Measurements from ENCODE around the gene NFATC1.

Gene NFATC1

GRCh38 chr18:79447703-79448367 lies 52.1 kb downstream of the NFATC1 start:
- H3K27ac ChIP-seq (ENCODE audit: insufficient read depth in 1 of 2, low read depth in 1 of 2, low read length in 2 of 2, poor library complexity in 1 of 2, severe bottlenecking in 2 of 2): no peak overlapping the region
- no peaks in the 10 kb centered on the region for H3K27me3 ChIP-seq (replicated peaks in 2 of 5; ENCODE audit: control insufficient read depth in 4 of 5, insufficient read depth in 5 of 5, low read length in 4 of 5)
- H3K4me3 ChIP-seq (ENCODE audit: control insufficient read depth in 1 of 7, extremely low read depth in 1 of 7, insufficient read depth in 4 of 7, low read depth in 2 of 7, low read length in 6 of 7): no peak overlapping the region
- POLR2A ChIA-PET: no interaction called here
- 94% methylated on average over 29 of the region's 29 CpGs for WGBS (ENCODE audit: insufficient coverage)
- no peak for DNase-seq
- H3K36me3 ChIP-seq (ENCODE audit: control insufficient read depth in 4 of 4, insufficient read depth in 4 of 4, low read length in 3 of 4): peaks cover 5 to 65% (median 29%) of the 10 kb centered on the region in 4 experiments
- H3K9me3 ChIP-seq (ENCODE audit: control extremely low read depth in 1 of 5, control insufficient read depth in 4 of 5, insufficient read depth in 2 of 5, low read depth in 1 of 5, low read length in 4 of 5): no peaks in the 10 kb centered on the region
- H3K4me1 ChIP-seq (ENCODE audit: control extremely low read depth in 1 of 4, control insufficient read depth in 4 of 4, insufficient read depth in 4 of 4, low read length in 3 of 4): no peaks in the 10 kb centered on the region
- CTCF ChIA-PET: no interaction called here

GRCh38 chr18:79448621-79449020 lies 52.9 kb downstream of the NFATC1 start:
- CTCF ChIA-PET: no interaction called here

GRCh38 chr18:79449551-79450288 lies 54.0 kb downstream of the NFATC1 start:
- WGBS (ENCODE audit: insufficient coverage): 98% methylated on average over 25 of the region's 35 CpGs
- H3K4me3 ChIP-seq (ENCODE audit: control insufficient read depth in 1 of 7, extremely low read depth in 1 of 7, insufficient read depth in 4 of 7, low read depth in 2 of 7, low read length in 6 of 7): no peak overlapping the region
- no peak for DNase-seq
- no peak overlapping the region for H3K27ac ChIP-seq (ENCODE audit: insufficient read depth in 1 of 2, low read depth in 1 of 2, low read length in 2 of 2, poor library complexity in 1 of 2, severe bottlenecking in 2 of 2)
- ChIA-PET POLR2A (interaction anchor here (0.9 kb wide), 1 partner anchor 57 kb away, joined by 3 read pairs; no protein-coding TSS in a partner anchor), CTCF (interaction anchor here (0.6 to 2.2 kb wide), 6 partner anchors 13 to 79 kb away, joined by 3 to 6 read pairs (median 3); no protein-coding TSS in a partner anchor)
- H3K4me1 ChIP-seq (ENCODE audit: control extremely low read depth in 1 of 4, control insufficient read depth in 4 of 4, insufficient read depth in 4 of 4, low read length in 3 of 4): no peaks in the 10 kb centered on the region
- peaks cover 12 to 73% (median 42%) of the 10 kb centered on the region in 4 experiments for H3K36me3 ChIP-seq (ENCODE audit: control insufficient read depth in 4 of 4, insufficient read depth in 4 of 4, low read length in 3 of 4)
- H3K9me3 ChIP-seq (ENCODE audit: control extremely low read depth in 1 of 5, control insufficient read depth in 4 of 5, insufficient read depth in 2 of 5, low read depth in 1 of 5, low read length in 4 of 5): no peaks in the 10 kb centered on the region
- no peaks in the 10 kb centered on the region for H3K27me3 ChIP-seq (replicated peaks in 2 of 5; ENCODE audit: control insufficient read depth in 4 of 5, insufficient read depth in 5 of 5, low read length in 4 of 5)

More at GRCh38 chr18:79448621-79449020, 52.9 kb downstream of the NFATC1 start:
- Histone ChIP-seq H3K4me3 (ENCODE audit: control insufficient read depth in 1 of 7, extremely low read depth in 1 of 7, insufficient read depth in 4 of 7, low read depth in 2 of 7, low read length in 6 of 7) (no peak overlapping the region), H3K36me3 (ENCODE audit: control insufficient read depth in 4 of 4, insufficient read depth in 4 of 4, low read length in 3 of 4) (peaks cover 7 to 67% (median 33%) of the 10 kb centered on the region in 4 experiments), H3K9me3 (ENCODE audit: control extremely low read depth in 1 of 5, control insufficient read depth in 4 of 5, insufficient read depth in 2 of 5, low read depth in 1 of 5, low read length in 4 of 5) (no peaks in the 10 kb centered on the region), H3K4me1 (ENCODE audit: control extremely low read depth in 1 of 4, control insufficient read depth in 4 of 4, insufficient read depth in 4 of 4, low read length in 3 of 4) (no peaks in the 10 kb centered on the region), H3K27me3 (replicated peaks in 2 of 5; ENCODE audit: control insufficient read depth in 4 of 5, insufficient read depth in 5 of 5, low read length in 4 of 5) (no peaks in the 10 kb centered on the region), H3K27ac (ENCODE audit: insufficient read depth in 1 of 2, low read depth in 1 of 2, low read length in 2 of 2, poor library complexity in 1 of 2, severe bottlenecking in 2 of 2) (no peak overlapping the region)
- no peak for DNase-seq
- POLR2A ChIA-PET: no interaction called here
- 97% methylated on average over 21 of the region's 25 CpGs for WGBS (ENCODE audit: insufficient coverage)

- no peak overlapping the region for H3K4me3 ChIP-seq (ENCODE audit: control insufficient read depth in 1 of 7, extremely low read depth in 1 of 7, insufficient read depth in 4 of 7, low read depth in 2 of 7, low read length in 6 of 7)
- DNase-seq: no peak
- ChIA-PET POLR2A (interaction anchor here (0.6 to 0.9 kb wide), 2 partner anchors 24 to 56 kb away, joined by 3 to 4 read pairs; no protein-coding TSS in a partner anchor), CTCF (interaction anchor here (0.6 to 2.2 kb wide), 6 partner anchors 14 to 192 kb away, joined by 3 to 6 read pairs (median 3); no protein-coding TSS in a partner anchor)
- peaks cover 12 to 80% (median 44%) of the 10 kb centered on the region in 4 experiments for H3K36me3 ChIP-seq (ENCODE audit: control insufficient read depth in 4 of 4, insufficient read depth in 4 of 4, low read length in 3 of 4)
- no peaks in the 10 kb centered on the region for H3K4me1 ChIP-seq (ENCODE audit: control extremely low read depth in 1 of 4, control insufficient read depth in 4 of 4, insufficient read depth in 4 of 4, low read length in 3 of 4)
- H3K9me3 ChIP-seq (ENCODE audit: control extremely low read depth in 1 of 5, control insufficient read depth in 4 of 5, insufficient read depth in 2 of 5, low read depth in 1 of 5, low read length in 4 of 5): no peaks in the 10 kb centered on the region
- WGBS (ENCODE audit: insufficient coverage): 92% methylated on average over 22 of the region's 28 CpGs
- no peak overlapping the region for H3K27ac ChIP-seq (ENCODE audit: insufficient read depth in 1 of 2, low read depth in 1 of 2, low read length in 2 of 2, poor library complexity in 1 of 2, severe bottlenecking in 2 of 2)
- H3K27me3 ChIP-seq (replicated peaks in 2 of 5; ENCODE audit: control insufficient read depth in 4 of 5, insufficient read depth in 5 of 5, low read length in 4 of 5): no peaks in the 10 kb centered on the region
Observed at GRCh38 chr18:79450289-79451080, 54.8 kb downstream of the NFATC1 start.

- Histone ChIP-seq H3K9me3 (ENCODE audit: control extremely low read depth in 1 of 5, control insufficient read depth in 4 of 5, insufficient read depth in 2 of 5, low read depth in 1 of 5, low read length in 4 of 5) (no peaks in the 10 kb centered on the region), H3K27me3 (replicated peaks in 2 of 5; ENCODE audit: control insufficient read depth in 4 of 5, insufficient read depth in 5 of 5, low read length in 4 of 5) (no peaks in the 10 kb centered on the region), H3K4me3 (ENCODE audit: control insufficient read depth in 1 of 7, extremely low read depth in 1 of 7, insufficient read depth in 4 of 7, low read depth in 2 of 7, low read length in 6 of 7) (no peak overlapping the region), H3K4me1 (ENCODE audit: control extremely low read depth in 1 of 4, control insufficient read depth in 4 of 4, insufficient read depth in 4 of 4, low read length in 3 of 4) (no peaks in the 10 kb centered on the region), H3K36me3 (ENCODE audit: control insufficient read depth in 4 of 4, insufficient read depth in 4 of 4, low read length in 3 of 4) (peaks cover 12 to 88% (median 51%) of the 10 kb centered on the region in 4 experiments), H3K27ac (ENCODE audit: insufficient read depth in 1 of 2, low read depth in 1 of 2, low read length in 2 of 2, poor library complexity in 1 of 2, severe bottlenecking in 2 of 2) (no peak overlapping the region)
- WGBS (ENCODE audit: insufficient coverage): 97% methylated on average over 45 of the region's 45 CpGs
- ChIA-PET POLR2A (no interaction called here), CTCF (interaction anchor here (1.1 to 2.2 kb wide), 2 partner anchors 20 to 191 kb away, joined by 3 to 6 read pairs; no protein-coding TSS in a partner anchor)
- DNase-seq: no peak
Observed at GRCh38 chr18:79451237-79452125, 55.8 kb downstream of the NFATC1 start.

- Histone ChIP-seq H3K27me3 (replicated peaks in 2 of 5; ENCODE audit: control insufficient read depth in 4 of 5, insufficient read depth in 5 of 5, low read length in 4 of 5) (no peaks in the 10 kb centered on the region), H3K4me3 (ENCODE audit: control insufficient read depth in 1 of 7, extremely low read depth in 1 of 7, insufficient read depth in 4 of 7, low read depth in 2 of 7, low read length in 6 of 7) (no peak overlapping the region), H3K9me3 (ENCODE audit: control extremely low read depth in 1 of 5, control insufficient read depth in 4 of 5, insufficient read depth in 2 of 5, low read depth in 1 of 5, low read length in 4 of 5) (no peaks in the 10 kb centered on the region), H3K27ac (ENCODE audit: insufficient read depth in 1 of 2, low read depth in 1 of 2, low read length in 2 of 2, poor library complexity in 1 of 2, severe bottlenecking in 2 of 2) (no peak overlapping the region), H3K4me1 (ENCODE audit: control extremely low read depth in 1 of 4, control insufficient read depth in 4 of 4, insufficient read depth in 4 of 4, low read length in 3 of 4) (no peaks in the 10 kb centered on the region), H3K36me3 (ENCODE audit: control insufficient read depth in 4 of 4, insufficient read depth in 4 of 4, low read length in 3 of 4) (peaks cover 17 to 90% (median 53%) of the 10 kb centered on the region in 4 experiments)
- DNase-seq: no peak
- POLR2A ChIA-PET: no interaction called here
- CTCF ChIA-PET: no interaction called here
- WGBS (ENCODE audit: insufficient coverage): 97% methylated on average over 21 of the region's 26 CpGs
Observed at GRCh38 chr18:79452190-79452990, 56.7 kb downstream of the NFATC1 start.
